Measurements from ENCODE around the gene CAMK2B.

CAMK2B gene

GRCh38 chr7:44224974-44225565 is 100.3 kb downstream of the CAMK2B start:
- no peak for TF ChIP-seq SIN3A (IDR thresholded peaks at IDR 0.05; ENCODE audit: borderline replicate concordance, insufficient read depth, low read length)

DNA sequence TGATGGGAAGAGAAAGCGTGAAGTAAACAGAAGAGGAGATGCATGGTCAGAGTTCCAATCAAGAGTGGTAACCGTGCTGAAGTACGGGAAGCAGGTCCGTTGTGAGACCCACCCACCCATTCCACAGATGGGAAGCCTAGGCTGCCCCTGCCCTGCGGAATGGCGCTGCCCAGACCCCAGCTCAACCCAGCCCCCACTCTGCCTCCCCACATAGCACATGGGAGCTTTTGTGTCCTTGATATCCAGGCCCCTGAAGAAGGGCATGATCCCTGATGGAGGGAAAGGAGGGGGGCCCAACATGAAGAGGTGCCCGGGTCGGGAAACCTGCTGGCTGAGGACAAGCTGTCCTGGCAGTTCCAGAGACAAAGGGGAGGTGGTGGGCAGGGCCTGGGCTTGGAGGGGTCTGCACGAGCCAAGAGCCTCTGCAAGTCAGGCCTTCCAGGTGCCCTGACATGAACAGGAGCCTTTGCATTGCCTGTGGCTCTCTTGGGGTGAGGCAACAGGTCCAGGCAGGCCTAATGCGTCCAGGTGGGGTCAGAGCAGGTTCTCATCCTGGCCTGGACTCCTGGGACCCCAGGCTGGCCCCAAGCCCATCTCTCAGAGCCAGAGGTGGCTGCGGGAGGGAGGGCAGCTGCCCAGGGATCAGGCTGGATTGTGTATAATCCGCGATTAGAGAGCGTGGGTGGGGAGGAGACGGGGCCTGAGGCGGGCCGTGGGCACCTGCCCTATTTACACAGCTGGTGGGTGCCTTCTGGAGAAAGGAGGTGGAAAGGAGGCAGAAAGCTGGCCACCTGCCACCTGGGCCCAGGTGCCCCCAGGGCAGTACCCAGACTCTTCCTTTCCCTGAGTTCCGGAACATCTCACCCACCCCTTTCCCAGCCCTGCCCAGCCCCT is 101.1 kb downstream of the CAMK2B start:
- TF ChIP-seq TAF1 (IDR thresholded peaks at IDR 0.05; ENCODE audit: borderline replicate concordance, insufficient read depth, low read length): no peak
- no peak for TF ChIP-seq POLR2AphosphoS5 (IDR thresholded peaks at IDR 0.05; ENCODE audit: low read depth, low read length)
- TF ChIP-seq REST (IDR thresholded peaks at IDR 0.05; ENCODE audit: insufficient read depth in 1 of 2, low read depth in 2 of 2, low read length in 2 of 2): no peak
- TF ChIP-seq SIN3A (IDR thresholded peaks at IDR 0.05; ENCODE audit: borderline replicate concordance, insufficient read depth, low read length): no peak

DNA sequence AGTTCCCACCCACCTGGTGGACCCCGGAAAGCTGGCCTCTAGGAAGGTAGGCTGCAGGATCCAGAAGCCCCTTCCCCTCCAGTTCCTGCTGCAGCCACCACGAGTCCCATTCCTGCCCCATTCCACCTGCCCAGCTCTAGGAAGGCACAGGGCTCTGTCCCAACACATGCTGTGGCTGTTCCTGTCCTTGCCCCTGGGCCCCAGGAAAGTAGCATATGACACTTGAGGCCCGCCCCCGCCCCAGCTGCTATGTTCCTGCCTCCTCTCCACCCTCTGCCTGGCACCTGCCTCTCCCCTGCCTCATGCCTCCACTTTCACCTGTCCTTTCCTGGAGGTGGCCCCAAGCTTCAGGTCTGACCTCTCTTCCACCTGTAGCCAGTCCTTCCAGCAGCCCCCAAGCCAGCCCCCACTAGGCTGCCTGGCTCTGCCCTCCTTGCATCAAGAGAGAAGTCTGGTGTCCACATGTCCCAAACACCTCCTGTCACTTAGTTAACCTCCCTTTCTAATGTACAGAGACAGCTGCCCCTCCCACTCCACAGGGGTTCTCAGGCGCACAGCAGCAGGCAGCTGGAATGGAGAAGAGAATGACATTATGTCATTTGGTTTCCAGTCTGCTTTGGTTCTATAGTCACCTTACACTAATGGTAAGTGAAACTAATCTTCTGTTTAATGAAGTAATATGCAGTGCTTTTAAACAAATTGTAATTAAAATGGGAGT is 101.9 kb downstream of the CAMK2B start:
- TF ChIP-seq FOXP2 (optimal IDR thresholded peaks at IDR 0.05; ENCODE audit: borderline replicate concordance, extremely low read depth, extremely low read length, insufficient read depth) (no peak), SIN3A (IDR thresholded peaks at IDR 0.05; ENCODE audit: borderline replicate concordance, insufficient read depth, low read length) (no peak)

- TF ChIP-seq FOXP2 (optimal IDR thresholded peaks at IDR 0.05; ENCODE audit: borderline replicate concordance, extremely low read depth, extremely low read length, insufficient read depth): no peak
- TF ChIP-seq TAF1 (IDR thresholded peaks at IDR 0.05; ENCODE audit: borderline replicate concordance, insufficient read depth, low read length): no peak
- TF ChIP-seq SIN3A (IDR thresholded peaks at IDR 0.05; ENCODE audit: borderline replicate concordance, insufficient read depth, low read length): no peak
- no peak for TF ChIP-seq REST (IDR thresholded peaks at IDR 0.05; ENCODE audit: insufficient read depth in 1 of 2, low read depth in 2 of 2, low read length in 2 of 2)
- no peak for TF ChIP-seq POLR2AphosphoS5 (IDR thresholded peaks at IDR 0.05; ENCODE audit: low read depth, low read length)
Observed at GRCh38 chr7:44222776-44223261, 102.6 kb downstream of the CAMK2B start.

DNA sequence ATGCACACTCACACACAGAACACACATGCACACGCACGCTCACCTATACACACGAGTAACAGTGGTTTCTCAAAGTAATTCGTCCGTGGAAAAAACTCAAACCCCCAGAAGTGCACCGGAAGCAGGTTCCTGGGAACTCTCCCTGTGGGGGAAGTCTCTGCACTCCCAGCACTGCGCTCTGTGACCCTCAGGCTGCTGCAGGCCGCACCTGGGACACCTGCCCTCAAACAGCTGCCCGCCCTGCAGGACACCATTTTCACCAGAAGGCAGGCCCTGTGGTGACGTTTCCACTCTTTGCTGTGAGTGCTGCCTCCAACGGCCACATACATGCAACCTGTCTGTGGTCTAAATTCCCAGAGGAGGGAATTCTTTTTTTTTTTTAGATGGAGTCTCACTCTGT is 103.3 kb downstream of the CAMK2B start:
- TF ChIP-seq SIN3A (IDR thresholded peaks at IDR 0.05; ENCODE audit: borderline replicate concordance, insufficient read depth, low read length) (no peak), TAF1 (IDR thresholded peaks at IDR 0.05; ENCODE audit: borderline replicate concordance, insufficient read depth, low read length) (no peak), POLR2AphosphoS5 (IDR thresholded peaks at IDR 0.05; ENCODE audit: low read depth, low read length) (no peak), FOXP2 (optimal IDR thresholded peaks at IDR 0.05; ENCODE audit: borderline replicate concordance, extremely low read depth, extremely low read length, insufficient read depth) (no peak), REST (IDR thresholded peaks at IDR 0.05; ENCODE audit: insufficient read depth in 1 of 2, low read depth in 2 of 2, low read length in 2 of 2) (no peak)

Data from PFSK-1 (cell line).